Mononuclear cell (primary cell): ENCODE measurements around the gene OR5AC2. TPM values are rescaled to one million over a fixed set of nuclear protein-coding genes. Genes with fewer than 3 reads are reported as not detected.

ENCODE experiments used
- H3K27me3 ChIP-seq: 2 replicates; pipeline ENCODE4 v1.6.0; 2011; ENCODE audit warnings: low read length, control low read depth; ENCODE audit not compliant: insufficient read depth
- H3K4me1 ChIP-seq: 2 replicates; pipeline ENCODE4 v1.5.1; 2011; ENCODE audit warnings: mild to moderate bottlenecking, low read length, control low read depth; ENCODE audit not compliant: insufficient read depth
- H3K4me3 ChIP-seq: 2 replicates; pipeline ENCODE4 v1.5.1; 2011; ENCODE audit warnings: mild to moderate bottlenecking, low read length, moderate library complexity
- H3K9me3 ChIP-seq: 2 replicates; pipeline ENCODE4 v1.5.1; 2011; ENCODE audit warnings: low read depth, mild to moderate bottlenecking, control low read depth, low read length
- total RNA-seq: library from RNA; depleted of rRNA; stranded (reverse); fragments of >200 nt; gene quantifications from one replicate; pipeline ENCODE4 v1.2.3, GENCODE V29; 2012

Gene OR5AC2, protein sequence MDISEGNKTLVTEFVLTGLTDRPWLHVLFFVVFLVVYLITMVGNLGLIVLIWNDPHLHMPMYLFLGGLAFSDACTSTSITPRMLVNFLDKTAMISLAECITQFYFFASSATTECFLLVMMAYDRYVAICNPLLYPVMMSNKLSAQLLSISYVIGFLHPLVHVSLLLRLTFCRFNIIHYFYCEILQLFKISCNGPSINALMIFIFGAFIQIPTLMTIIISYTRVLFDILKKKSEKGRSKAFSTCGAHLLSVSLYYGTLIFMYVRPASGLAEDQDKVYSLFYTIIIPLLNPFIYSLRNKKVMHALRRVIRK
- total RNA-seq, result not detected

DNA sequence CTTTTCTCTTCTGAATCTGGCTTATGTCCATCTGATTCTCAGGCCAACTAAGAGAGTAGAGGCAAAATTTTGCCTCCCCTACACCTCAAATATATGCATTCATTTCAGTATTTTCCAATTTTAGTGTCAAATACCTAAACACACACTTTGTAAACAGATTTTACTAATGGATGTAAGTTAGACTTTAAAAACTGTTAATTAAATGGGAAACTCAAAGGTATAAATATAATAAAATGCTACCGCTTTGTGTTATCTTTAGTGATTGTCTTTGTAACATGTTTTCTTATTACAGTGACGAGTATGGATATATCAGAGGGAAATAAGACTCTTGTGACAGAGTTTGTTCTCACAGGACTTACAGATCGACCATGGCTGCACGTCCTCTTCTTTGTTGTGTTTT is at the start of gene OR5AC2:
Gene OR5AC2 (plus strand): TSS at position 301 of the 400 bp plus-strand sequence. CDS start 0 bp downstream, at position 301.
- H3K9me3 ChIP-seq, result no peaks in the 10 kb centered on the region
- no peak within 1 kb of the TSS for H3K4me3 ChIP-seq
- no peaks in the 10 kb centered on the region for H3K4me1 ChIP-seq
- no peaks in the 10 kb centered on the region for H3K27me3 ChIP-seq

DNA sequence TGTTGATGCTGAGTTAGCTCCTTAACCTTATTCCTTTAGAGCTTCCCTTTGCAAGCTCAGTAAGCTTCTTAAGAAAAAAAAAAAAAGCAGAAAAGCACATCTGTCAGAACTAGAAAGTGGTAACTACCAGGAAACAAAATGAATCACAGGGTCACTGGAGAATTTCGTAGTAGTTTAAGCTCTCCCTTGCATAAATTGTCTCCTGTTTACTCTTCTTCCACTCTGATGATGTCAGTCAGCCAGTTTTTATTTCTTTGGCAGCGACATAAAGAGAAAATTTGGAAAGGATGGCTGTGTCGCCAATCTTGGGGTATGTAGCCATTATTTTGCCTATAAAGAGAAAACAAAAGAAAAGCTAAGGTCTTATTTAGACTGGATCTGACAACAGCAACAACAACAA is 48.7 kb upstream of the OR5AC2 start:
- Histone ChIP-seq H3K9me3 (no peaks in the 10 kb centered on the region), H3K4me1 (no peaks in the 10 kb centered on the region), H3K27me3 (peaks cover 11% of the 10 kb centered on the region), H3K4me3 (no peak overlapping the region)

DNA sequence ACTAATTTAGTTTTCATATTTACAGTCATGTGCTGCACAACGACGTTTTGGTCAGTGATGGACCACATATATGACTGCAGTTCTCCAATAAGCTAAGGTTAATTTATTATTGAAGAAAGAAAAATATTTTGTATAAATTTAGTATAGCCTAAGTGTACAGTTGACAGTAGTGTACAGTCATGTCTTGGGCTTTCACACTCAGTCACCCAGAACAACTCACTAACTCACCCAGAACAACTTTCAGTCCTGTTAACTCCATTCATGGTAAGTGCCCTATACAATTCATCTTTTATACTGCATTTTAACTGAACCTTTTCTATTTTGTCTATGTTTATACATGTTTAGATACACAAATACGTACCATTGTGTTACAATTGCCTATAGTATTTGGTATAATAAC is 48.1 kb upstream of the OR5AC2 start:
- H3K4me1 ChIP-seq, result no peaks in the 10 kb centered on the region
- no peak overlapping the region for H3K4me3 ChIP-seq
- H3K27me3 ChIP-seq, result peaks cover 6% of the 10 kb centered on the region

DNA sequence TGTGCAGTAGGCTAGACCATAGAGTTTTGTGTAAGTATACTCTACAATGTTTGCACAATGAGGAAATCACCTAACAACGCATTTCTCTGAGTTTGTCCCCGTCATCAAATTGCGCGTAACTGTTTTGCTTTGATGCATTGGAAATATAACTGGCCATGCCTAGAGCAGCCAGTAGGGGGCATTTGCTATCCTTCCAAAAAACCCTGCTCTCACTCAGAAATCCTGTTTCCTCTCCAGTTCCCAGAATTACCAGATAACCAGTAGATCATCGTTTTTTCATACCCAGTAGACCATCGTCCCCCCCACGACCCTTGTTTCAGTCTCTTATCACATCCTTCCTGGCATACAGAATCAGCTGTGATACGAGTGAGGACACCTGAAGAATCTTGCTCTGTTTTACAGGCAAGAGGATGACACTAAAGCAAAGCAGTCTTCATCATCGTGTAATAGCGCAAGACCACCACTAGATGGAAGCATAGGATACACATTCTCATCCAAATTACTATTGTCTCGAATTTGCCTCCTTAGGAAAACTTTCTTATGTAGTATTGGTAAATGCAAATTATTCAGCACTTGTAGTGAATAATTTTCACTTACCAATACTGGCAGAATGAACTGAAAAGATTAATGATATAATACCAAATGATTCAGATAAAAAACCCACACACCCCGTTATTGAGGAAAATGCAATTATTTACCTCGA is 47.5 kb upstream of the OR5AC2 start:
- Histone ChIP-seq H3K9me3 (no peaks in the 10 kb centered on the region), H3K4me1 (no peaks in the 10 kb centered on the region), H3K4me3 (peak overlapping the region; percentile 6), H3K27me3 (peaks cover 3% of the 10 kb centered on the region)

More for the DNA sequence above, 48.1 kb upstream of the OR5AC2 start:
- no peaks in the 10 kb centered on the region for H3K9me3 ChIP-seq

DNA sequence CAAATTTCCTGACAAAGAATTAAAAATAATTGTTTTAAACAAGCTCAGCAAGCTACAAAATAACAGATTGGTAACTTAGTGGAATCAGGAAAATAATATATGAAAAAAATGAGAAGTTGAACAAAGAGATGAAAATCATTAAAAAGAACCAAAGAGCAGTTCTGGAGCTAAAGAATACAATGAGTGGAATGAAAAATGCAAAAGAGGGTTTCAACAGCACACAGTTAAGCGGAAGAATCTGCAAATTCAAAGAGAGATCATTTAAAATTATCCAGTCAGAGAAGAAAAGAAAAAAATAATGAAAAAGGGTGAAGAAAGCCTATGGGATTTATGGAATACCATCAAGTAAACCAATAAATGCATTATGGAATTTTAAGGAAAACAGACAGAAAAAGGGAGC is 45.6 kb upstream of the OR5AC2 start:
- no peak overlapping the region for H3K4me3 ChIP-seq
- no peaks in the 10 kb centered on the region for H3K27me3 ChIP-seq
- no peaks in the 10 kb centered on the region for H3K9me3 ChIP-seq
- no peaks in the 10 kb centered on the region for H3K4me1 ChIP-seq

DNA sequence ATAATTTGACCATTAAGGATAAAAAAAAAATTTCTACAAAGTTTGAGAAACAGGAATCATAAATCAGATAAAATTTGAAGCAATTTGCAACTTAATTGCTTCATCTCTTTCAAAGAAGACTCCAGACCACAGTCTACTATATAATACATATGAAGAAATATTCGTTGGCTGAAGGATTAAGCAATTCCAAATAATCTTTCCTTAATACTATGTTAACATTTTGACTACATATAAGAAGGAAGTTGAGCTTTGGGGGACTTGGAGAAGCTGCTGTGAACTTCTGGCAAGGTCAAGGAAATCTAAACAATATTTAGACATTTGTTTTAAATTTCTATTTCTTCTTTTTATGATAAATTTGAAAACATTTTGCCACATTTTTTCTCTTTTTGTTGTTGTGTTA is 38.4 kb upstream of the OR5AC2 start:
- no peaks in the 10 kb centered on the region for H3K27me3 ChIP-seq
- H3K4me1 ChIP-seq, result no peaks in the 10 kb centered on the region
- H3K9me3 ChIP-seq, result no peaks in the 10 kb centered on the region
- H3K4me3 ChIP-seq, result no peak overlapping the region

DNA sequence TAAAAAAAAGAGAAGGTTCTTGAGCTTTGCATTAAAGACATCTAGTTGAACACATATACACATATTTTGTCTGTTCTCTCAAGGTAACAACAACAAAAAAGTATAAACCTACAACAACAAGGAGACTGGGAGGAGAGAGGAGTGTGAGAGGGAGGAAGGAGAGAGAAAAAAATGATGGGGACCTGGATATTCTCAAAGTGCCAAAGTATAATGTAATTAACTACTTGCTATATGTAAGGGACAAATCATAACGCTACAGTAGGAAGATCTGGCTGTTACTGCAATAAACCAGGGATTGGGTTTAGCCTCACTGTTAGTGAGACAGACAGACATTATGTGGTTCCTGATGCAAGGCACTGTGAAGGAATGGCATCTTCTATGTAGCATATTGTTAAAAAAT is 37.7 kb upstream of the OR5AC2 start:
- Histone ChIP-seq H3K4me3 (no peak overlapping the region), H3K9me3 (no peaks in the 10 kb centered on the region), H3K4me1 (no peaks in the 10 kb centered on the region), H3K27me3 (no peaks in the 10 kb centered on the region)

DNA sequence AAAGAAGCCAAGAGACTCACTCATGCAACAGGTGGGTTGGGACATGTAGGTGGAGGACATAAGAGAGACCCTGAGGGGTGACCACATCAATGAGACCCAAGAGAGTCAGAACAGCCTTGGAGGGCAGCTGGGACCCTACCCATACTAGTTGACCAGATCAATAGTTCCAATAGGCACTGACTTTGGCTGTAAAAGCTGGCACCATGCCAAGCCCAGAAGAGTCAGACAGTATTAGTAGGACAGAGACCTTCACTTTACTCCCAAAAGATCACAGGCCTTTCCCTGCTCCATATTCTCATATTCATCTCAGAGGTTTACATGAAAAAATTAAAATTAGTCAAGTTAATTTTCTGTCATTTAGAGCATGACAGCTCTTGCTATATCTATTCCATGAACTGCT is 30.9 kb upstream of the OR5AC2 start:
- H3K4me1 ChIP-seq, result no peaks in the 10 kb centered on the region
- no peak overlapping the region for H3K4me3 ChIP-seq
- no peaks in the 10 kb centered on the region for H3K9me3 ChIP-seq

DNA sequence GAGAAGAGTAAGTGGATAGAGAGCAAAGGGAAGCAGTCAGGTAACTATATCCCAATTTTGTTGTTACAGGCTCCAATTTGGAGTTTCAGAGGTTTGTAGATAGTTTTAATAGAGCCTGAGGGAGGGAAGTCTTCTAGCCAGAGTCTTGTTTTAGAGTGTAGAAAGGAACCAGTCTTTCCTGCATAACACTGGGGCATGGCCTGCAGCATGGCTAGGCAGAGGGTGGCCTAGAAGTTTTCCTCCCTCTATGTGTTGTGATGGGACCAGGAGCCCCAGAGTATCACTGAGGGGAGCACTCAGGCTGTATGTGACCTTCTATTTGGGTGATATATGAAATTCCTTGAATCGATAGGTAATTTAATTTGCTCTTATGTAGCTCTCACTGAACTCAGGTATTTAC is 29.3 kb upstream of the OR5AC2 start:
- no peak overlapping the region for H3K4me3 ChIP-seq
- H3K9me3 ChIP-seq, result no peaks in the 10 kb centered on the region
- peaks cover 4% of the 10 kb centered on the region for H3K27me3 ChIP-seq
- no peaks in the 10 kb centered on the region for H3K4me1 ChIP-seq

More for the DNA sequence above, 30.9 kb upstream of the OR5AC2 start:
- H3K27me3 ChIP-seq, result peaks cover 4% of the 10 kb centered on the region

DNA sequence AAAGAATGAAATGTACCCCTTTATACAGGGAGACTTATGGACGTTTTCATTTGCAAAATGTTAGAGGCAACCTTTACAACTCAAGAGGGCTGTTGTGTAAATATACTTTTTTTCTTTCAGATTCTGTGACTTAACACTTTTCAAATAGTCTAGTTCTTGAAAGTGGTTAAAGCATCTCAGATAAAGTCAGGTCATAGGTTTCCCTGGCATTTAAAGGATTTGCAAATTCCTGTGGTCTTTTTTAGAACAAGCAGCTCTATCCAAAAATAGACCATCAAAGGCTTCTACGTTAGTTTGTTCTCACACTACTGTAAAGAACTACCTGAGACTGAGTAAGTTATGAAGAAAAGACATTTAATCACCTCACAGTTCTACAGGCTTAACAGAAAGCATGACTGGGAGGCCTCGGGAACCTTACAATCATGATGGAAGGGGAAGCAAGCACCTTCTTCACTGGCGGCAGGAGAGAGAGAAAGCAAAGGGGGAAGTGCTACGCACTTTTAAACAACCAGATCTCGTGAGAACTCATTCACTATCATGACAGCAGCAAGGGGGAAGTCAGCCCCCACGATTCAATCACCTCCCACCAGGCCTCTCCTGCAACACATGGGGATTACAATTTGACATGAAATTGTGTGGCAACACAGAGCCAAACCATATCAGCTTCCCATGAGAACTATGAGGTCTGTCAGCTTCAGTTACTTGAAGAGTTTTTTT is 28.6 kb upstream of the OR5AC2 start:
- Histone ChIP-seq H3K4me1 (no peaks in the 10 kb centered on the region), H3K27me3 (peaks cover 4% of the 10 kb centered on the region), H3K4me3 (no peak overlapping the region), H3K9me3 (no peaks in the 10 kb centered on the region)

DNA sequence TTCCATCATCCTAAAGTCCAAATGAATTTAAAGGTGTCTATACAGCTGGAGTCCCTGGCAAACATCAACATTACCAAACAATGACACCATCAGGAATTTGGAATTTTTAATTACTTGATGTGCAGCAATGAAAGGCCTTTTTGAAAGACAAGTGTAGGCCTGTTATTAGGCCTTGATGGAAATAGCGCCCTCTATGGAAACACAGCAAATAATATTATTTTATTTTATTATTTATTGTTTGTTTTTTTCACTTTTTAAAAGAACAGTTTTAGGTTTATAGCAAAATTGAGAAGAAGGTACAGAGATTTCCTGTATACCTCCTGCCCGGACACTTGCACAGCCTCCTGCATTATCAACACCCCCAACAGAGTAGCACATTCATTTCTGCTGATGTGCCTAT is 18.1 kb upstream of the OR5AC2 start:
- H3K4me1 ChIP-seq, result no peaks in the 10 kb centered on the region
- no peak overlapping the region for H3K4me3 ChIP-seq
- H3K9me3 ChIP-seq, result no peaks in the 10 kb centered on the region
- H3K27me3 ChIP-seq, result peaks cover 8% of the 10 kb centered on the region

DNA sequence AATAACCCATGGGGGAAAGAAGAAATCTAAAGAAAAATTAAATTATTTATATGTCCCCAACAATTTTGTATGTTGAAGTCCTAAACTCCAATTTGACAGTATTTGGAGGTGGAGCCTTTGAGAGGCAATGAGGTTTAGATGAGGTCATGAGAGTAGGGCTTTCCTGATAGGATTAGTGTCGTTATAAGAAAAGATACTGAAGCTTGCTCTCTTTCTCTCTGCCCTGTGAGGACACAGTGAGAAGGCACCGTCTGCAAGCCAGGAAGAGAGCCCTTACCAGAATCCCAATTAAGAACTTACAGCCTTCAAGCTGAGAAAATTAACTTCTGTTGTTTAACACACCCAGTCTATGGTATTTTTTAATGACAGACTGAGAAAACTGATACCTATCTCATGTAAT is 16.1 kb upstream of the OR5AC2 start:
- Histone ChIP-seq H3K4me3 (no peak overlapping the region), H3K27me3 (peaks cover 3% of the 10 kb centered on the region), H3K4me1 (no peaks in the 10 kb centered on the region), H3K9me3 (no peaks in the 10 kb centered on the region)

DNA sequence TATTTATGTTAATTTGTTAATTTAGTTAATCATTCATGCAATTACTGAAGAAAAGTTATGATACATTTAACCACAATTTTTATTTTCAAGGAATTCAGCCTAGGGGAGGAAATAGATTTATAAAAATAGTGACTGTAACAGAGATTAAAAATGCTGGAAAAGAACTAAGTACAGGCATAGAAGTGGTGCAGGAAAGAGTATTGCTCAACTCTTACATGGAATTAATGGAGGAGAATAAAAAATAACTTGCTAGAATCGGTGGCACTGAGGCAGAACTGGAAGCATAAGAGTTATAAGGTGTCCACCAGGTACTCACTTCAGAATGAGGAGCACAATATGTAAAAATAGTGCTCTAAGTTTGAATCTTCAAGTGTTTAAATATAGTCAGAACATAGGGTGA is 13.5 kb upstream of the OR5AC2 start:
- Histone ChIP-seq H3K9me3 (no peaks in the 10 kb centered on the region), H3K4me1 (no peaks in the 10 kb centered on the region), H3K4me3 (no peak overlapping the region), H3K27me3 (peaks cover 3% of the 10 kb centered on the region)

DNA sequence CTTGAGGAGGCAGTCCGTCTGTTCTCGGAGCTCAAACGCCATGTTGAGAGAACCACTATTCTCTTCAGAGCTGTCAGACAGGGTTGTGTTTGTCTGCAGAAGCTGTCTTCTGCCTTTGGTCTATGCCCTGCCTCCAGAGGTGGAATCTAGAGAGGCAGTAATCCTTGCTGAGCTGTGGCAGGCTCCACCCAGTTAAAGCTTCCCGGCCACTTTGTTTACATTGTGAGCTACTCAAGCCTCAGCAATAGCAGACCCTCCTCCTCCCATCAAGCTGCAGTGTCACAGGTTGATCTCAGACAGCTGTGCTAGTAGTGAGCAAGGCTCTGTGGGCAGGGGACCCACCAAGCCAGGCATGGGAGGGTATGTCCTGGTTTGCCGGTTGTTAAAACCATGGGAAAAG is 8.9 kb downstream of the OR5AC2 start:
- Histone ChIP-seq H3K4me1 (no peaks in the 10 kb centered on the region), H3K4me3 (no peak overlapping the region), H3K9me3 (no peaks in the 10 kb centered on the region), H3K27me3 (no peaks in the 10 kb centered on the region)

DNA sequence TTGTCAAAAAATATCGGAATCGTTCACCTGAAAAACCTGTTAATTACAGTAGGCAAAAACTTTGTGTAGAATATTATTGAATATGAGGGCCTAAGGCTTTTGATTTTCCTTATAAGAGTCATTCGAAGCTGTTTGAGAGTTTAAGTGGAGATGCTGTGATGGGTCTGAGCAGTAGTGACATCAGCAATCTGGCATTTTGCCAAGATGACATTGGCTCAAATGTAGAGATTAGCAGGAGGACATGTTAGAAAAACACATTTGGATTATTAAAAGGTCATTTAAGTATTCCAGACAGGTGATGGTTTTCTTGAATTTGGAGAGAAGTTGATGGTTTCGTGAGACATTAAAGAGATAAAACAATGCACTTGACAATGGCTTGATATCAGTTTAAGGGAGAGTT is 12.9 kb downstream of the OR5AC2 start:
- Histone ChIP-seq H3K4me1 (no peaks in the 10 kb centered on the region), H3K4me3 (no peak overlapping the region), H3K27me3 (no peaks in the 10 kb centered on the region), H3K9me3 (no peaks in the 10 kb centered on the region)
